ENCODE measurements around the gene MLLT6.

MLLT6 gene

GRCh38 chr17:38703742-38704605 lies 1.1 kb upstream of the MLLT6 start:
- no peak for DNase-seq (ENCODE audit: low read depth)
- no peak for TF ChIP-seq CTCF (IDR thresholded peaks at IDR 0.05; ENCODE audit: low read depth, low read length, missing control alignments)
- peak overlapping the region; percentile 89 for H3K4me3 ChIP-seq (ENCODE audit: low read depth, low read length)

GRCh38 chr17:38705523-38705802 lies 390 bp downstream of the MLLT6 start:
- H3K4me3 ChIP-seq (ENCODE audit: low read depth, low read length): peak overlapping the region; percentile 89
- TF ChIP-seq CTCF (IDR thresholded peaks at IDR 0.05; ENCODE audit: low read depth, low read length, missing control alignments): no peak
- no peak for DNase-seq (ENCODE audit: low read depth)

GRCh38 chr17:38705803-38706504 lies 881 bp downstream of the MLLT6 start:
- no peak for DNase-seq (ENCODE audit: low read depth)
- TF ChIP-seq CTCF (IDR thresholded peaks at IDR 0.05; ENCODE audit: low read depth, low read length, missing control alignments): no peak
- peak overlapping the region; percentile 89 for H3K4me3 ChIP-seq (ENCODE audit: low read depth, low read length)

GRCh38 chr17:38706505-38707216 lies 1.6 kb downstream of the MLLT6 start:
- no peak for DNase-seq (ENCODE audit: low read depth)
- peak overlapping the region; percentile 89 for H3K4me3 ChIP-seq (ENCODE audit: low read depth, low read length)
- TF ChIP-seq CTCF (IDR thresholded peaks at IDR 0.05; ENCODE audit: low read depth, low read length, missing control alignments): no peak

GRCh38 chr17:38707678-38708351 lies 2.7 kb downstream of the MLLT6 start:
- DNase-seq (ENCODE audit: low read depth): no peak
- no peak for TF ChIP-seq CTCF (IDR thresholded peaks at IDR 0.05; ENCODE audit: low read depth, low read length, missing control alignments)
- no peak overlapping the region for H3K4me3 ChIP-seq (ENCODE audit: low read depth, low read length)

- no peak for TF ChIP-seq CTCF (IDR thresholded peaks at IDR 0.05; ENCODE audit: low read depth, low read length, missing control alignments)
- DNase-seq (ENCODE audit: low read depth): no peak
- H3K4me3 ChIP-seq (ENCODE audit: low read depth, low read length): no peak overlapping the region
These were observed 4.2 kb downstream of the MLLT6 start for GRCh38 chr17:38709104-38709820.
